Skeletal muscle cell (primary cell): ENCODE measurements around the gene NTHL1.
"Not testable (repeated sequence)": the region's sequence is repeated elsewhere in the genome, so short reads cannot be mapped to it uniquely, and the experiment has no call there.

Experiments used
- DNase-seq: peaks from one replicate; pipeline ENCODE4 v3.0.0-alpha.2; 2010; ENCODE audit warnings: low read depth
- H3K4me3 ChIP-seq: 2 replicates; pipeline ENCODE4 v1.5.1; 2011; ENCODE audit warnings: low read depth, mild to moderate bottlenecking, control low read depth, low read length, moderate library complexity

Gene NTHL1

DNA sequence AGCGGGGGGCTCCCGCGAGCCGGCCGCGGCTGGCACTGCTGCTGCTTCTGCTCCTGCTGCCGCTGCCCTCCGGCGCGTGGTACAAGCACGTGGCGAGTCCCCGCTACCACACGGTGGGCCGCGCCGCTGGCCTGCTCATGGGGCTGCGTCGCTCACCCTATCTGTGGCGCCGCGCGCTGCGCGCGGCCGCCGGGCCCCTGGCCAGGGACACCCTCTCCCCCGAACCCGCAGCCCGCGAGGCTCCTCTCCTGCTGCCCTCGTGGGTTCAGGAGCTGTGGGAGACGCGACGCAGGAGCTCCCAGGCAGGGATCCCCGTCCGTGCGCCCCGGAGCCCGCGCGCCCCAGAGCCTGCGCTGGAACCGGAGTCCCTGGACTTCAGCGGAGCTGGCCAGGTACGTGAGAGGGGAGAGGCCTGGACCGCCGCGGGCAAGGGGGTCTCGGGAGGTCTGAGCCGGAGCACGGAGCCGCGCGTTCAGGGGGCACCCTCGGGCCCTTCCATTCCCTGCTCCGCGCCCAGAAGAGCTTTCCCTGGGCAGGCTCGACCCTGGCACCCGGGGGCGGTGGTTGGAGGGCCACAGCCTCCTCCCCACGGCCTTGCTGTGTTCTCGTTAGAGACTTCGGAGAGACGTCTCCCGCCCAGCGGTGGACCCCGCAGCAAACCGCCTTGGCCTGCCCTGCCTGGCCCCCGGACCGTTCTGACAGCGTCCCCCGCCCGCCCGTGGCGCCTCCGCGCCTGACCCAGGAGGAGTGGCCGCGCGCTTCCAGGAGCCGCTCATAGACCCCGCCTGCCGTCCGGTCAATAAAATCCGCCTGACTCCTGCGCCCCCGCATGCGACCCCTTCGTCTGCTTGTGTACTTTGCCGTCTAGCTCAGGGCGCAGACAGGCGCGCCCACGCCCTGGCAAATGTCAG is 27.5 kb downstream of the NTHL1 start:
- no peak for DNase-seq
- H3K4me3 ChIP-seq: peak overlapping the region; percentile 37

DNA sequence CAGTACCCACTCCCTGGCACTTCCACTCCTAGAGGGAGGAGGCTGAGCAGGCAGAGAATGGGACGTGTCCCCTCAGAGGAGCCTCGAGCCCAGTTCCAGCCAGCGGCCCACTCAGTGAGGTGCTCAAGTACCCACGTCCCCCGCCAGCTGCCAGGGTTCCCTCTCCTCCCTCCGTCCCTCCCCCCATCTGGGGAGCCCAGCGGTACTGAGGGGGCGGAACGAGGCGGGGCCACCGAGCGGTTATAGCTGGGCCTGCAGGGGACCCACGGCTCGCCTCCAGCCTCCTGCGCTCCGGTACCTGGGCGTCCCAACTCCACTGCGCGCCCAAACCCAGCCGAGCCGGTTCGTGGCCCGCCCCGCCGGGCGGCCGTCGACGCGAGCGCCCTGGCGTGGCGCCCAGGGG is 28.1 kb downstream of the NTHL1 start, which contains the start of gene NPW:
NPW (plus strand) TSS at position 268 of the 403 bp plus-strand sequence.
- no peak for DNase-seq
- H3K4me3 ChIP-seq: peak within 1 kb of the TSS; percentile 37

DNA sequence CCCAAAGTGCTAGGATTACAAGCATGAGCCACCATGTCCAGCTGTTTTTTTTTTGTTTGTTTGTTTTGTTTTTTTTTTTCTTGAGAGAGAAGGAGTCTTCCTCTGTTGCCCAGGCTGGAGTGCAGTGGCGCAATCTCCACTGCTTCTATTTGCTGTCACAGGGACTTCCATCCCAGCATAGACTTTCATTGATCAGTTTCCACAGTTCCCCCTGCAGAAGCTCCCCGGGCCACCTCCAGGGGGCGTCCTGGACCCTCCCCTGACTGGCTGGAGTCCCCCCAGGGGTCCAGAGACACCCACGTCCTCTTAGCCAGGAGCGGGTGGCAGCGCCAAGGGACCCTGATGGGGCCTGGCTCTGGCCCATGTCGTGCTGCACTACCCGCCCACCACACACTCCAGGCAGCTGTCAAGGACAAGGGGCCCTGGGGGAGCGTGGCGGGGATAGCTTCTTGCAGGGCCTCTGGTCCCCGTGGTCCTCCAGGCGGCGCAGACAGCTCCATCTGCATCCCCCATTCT is 31.2 kb downstream of the NTHL1 start:
- no peak for DNase-seq
- H3K4me3 ChIP-seq: no peak overlapping the region

DNA sequence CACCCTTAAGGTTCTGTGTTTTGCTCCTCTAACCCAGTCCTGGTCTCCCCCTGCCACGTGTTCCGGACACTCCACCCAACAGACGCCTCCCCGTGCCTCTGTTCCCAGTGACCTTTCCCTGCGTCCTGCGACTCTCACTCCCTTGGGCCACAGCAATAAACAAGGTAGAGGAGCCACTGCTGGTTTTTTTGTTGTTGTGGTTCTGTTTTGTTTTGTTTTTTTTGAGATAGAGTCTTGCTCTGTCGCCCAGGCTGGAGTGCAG is 31.8 kb downstream of the NTHL1 start:
- no peak overlapping the region for H3K4me3 ChIP-seq
- no peak for DNase-seq

DNA sequence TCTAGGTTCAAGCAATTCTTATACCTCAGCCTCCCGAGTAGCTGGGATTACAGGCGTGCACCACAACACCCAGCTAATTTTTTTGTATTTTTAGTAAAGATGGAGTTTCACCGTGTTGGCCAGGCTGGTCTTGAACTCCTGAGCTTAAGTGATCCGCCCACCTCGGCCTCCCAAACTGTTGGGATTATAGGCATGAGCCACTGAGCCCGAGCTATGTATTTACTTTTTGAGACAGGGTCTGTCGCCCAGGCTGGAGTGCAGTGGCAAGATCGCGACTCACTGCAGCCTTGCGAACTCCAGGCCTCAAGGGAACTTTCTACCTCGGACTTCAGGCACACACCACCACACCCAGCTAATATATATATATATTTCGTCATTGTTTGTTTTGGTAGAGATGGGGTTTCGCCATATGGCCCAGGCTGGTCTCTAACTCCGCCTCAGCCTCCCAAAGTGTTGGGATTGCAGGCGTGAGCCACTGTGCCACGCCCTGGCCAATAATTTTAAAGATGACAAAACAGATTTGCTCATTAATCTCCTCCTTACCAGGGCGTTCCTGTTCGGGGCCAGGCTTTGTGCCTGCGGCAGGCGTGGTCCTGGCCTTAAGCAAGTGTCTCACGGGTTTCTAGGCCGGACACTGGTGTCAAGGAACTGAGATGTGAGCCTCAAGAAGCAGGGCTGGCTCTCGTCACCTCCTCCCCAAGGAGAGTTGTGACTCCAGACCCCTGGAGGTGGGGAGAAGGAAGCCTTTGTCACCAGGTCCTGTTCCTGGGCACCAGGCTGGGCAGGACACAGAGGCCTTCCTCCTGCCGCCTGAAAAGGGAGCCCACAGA is 32.3 kb downstream of the NTHL1 start:
- no peak for DNase-seq
- no peak overlapping the region for H3K4me3 ChIP-seq

DNA sequence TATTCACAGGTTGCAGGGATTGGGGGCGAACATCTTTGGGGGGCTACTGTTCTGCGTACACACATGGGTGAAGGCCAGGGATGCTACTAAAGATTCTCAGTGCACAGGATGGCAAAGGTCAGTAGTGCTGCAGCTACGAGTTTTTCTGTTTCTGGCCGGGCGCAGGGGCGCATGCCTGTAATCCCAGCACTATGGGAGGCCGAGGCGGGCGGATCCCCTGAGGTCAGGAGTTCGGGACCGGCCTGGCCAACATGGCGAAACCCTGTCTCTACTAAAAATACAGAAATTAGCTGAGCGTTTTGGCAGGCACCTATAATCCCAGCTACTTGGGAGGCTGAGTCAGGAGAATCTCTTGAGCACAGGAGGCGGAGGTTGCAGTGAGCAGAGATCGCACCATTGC is 34.1 kb downstream of the NTHL1 start:
- H3K4me3 ChIP-seq: no peak overlapping the region
- no peak for DNase-seq

DNA sequence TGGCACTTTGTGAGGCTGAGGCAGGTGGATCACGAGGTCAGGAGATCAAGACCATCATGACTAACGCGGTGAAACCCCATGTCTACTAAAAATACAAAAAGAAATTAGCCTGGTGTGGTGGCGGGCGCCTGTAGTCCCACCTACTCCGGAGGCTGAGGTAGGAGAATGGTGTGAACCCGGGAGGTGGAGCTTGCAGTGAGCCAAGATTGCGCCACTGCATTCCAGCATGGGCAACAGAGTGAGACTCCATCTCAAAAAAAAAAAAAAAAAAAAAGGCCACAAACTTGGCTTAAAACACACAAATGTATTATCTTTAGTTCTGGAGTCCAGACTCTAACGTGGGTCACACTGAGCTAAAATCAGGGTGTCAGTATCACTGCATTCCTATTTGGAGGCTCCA is 35.9 kb downstream of the NTHL1 start:
- H3K4me3 ChIP-seq, DNase-seq: not testable (repeated sequence)

DNA sequence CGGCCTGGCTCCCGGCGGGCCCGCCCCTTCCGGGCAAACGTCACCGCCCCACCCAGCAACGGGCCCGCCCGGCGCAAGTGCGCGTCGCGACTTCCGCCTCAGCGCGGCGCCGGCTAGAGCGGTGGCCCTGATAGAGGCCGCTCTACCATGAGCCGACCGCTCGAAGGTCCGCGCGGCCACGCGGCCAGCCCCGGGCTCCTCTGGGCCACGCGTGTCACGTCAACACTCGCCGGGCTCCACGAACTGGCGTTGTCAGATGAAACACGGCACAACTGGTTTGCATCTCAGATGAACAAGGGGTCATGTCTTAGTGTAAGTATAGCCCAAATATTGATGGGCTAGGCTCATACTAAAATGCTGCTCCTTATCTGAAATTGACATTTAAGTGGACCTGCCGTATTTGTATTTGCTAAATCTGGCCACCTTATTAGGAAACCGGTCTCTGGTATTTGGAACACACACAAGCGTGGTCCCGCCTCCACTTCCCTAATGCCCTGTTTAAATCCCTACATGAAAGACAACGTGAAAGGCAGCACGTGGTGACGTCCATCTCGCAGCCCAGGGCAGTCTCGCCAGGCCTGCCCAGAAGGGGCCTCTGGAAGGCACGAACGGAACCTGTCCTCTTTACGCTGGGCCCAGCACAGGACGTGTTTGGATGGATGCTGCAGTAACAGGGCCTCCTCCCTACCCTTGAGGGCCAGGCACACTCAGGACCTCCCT is 37.7 kb downstream of the NTHL1 start, which contains the start of gene ZNF598:
ZNF598 (minus strand) TSS at position 31 of the 720 bp plus-strand sequence.
- DNase-seq: peak; percentile 62
- peak within 1 kb of the TSS; percentile 73 for H3K4me3 ChIP-seq

DNA sequence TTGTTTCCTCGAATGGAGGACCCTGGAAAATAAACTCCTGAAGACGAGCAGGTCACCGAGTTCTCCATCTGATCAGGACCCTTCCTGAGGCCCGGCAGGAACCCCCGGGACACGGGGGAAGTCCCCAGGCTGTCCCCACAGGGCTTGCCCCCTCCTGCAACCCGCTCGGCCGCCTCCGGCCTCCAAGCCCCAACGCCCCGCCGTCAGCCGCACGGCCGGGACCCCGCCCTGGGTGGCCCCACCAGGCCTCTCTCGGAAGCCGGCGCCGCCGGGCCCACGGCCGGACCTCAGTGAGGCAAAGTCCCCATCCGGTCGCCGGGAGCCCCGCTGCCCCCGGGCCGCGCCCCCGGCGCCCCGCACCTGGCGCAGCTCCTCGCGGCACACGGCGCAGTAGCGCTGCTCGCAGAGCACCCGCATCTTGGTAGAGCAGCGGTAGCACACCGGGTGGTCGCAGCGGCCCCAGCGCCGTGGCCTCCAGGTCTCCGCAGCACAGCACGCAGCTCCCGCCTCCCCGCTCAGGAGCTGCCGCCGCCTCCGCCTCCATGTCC is 38.4 kb downstream of the NTHL1 start:
- H3K4me3 ChIP-seq: peak overlapping the region; percentile 73
- DNase-seq: no peak

DNA sequence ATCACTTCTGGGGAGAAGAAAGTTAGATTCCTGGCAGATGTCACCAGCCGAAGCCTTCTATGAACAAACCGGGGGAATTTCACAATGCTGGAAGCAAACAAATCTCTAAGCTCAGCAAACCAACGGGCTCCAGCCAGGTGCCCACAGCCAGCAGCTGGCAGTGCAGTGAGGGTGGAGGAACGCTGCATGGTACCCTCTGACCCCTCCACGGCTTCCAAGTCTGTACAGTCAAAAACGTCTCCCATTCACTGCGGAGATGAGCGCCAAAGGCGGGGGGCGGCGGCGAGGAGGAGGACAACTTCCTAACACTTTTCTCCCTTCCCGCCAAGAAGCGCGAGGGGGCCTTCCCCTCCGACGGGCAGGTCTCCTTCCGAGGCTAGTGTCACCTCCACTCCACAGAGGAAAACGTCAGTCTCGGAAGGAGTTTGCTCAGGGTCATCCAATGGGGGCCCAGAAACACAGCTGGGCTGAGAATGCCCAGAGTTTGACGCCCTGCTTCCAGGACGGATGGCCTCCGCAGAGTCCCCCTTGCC is 38.9 kb downstream of the NTHL1 start:
- DNase-seq: no peak
- H3K4me3 ChIP-seq: peak overlapping the region; percentile 73

DNA sequence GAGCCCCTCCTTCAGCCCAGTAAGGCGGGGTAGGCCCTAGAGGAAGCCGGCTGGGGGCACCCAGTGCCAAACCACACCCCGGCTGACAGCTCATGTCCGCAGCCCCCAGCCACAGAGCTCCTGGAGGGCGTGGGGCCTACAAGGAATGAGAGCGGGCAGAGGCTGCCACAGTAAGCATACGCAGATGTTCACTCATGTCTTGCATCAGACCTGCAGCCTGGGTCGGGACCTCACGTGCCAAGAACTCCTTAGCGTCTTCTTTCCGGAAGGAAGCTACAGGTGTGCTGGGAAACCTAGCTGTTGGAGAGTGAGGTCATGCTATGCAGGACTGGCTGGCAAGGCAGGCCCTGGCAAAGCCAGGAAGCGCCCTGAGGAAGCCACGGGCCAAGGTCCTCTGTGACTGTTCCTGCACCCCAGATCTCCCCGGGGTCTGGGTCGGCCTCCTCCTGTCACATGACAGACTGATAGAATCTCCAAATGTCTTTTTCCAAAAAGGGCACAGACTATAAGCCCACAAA is 39.6 kb downstream of the NTHL1 start:
- no peak for DNase-seq
- H3K4me3 ChIP-seq: peak overlapping the region; percentile 73

DNA sequence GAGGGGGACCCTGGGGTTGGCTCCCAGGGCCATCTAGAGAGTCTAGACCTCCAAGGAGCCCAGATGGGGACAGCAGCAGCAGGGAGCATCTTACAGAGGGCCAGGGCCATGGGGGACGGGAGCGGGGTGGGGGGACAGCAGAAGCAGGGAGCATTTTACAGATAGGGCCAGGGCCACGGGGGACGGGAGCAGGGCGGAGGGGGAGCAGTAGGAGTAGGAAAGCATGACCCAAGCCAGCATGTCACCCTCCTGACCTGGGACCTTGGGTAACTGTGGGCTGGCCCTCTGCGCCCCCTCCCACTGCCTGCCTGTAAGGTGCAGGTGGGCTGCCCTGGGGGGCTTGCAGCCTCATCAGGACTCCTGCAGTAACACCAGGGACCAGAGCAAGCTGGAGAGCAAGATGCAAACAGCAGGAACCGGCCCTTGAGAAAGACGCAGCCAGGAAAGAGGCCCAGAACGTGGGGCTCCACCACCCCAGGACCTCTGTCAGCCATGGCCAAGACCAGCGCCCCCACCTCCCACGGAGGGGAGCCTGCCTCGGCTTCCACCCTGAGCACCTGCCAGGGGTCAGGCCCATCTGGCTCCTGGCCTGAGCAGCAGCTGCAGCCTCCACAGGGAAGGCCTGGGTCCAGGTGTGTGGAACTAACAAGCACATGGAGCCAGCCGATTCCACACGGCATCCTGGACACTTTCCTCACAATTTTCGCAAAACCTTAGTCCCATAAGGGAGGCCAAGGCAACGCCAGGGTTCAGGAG is 40.4 kb downstream of the NTHL1 start:
- H3K4me3 ChIP-seq: peak overlapping the region; percentile 73
- no peak for DNase-seq

DNA sequence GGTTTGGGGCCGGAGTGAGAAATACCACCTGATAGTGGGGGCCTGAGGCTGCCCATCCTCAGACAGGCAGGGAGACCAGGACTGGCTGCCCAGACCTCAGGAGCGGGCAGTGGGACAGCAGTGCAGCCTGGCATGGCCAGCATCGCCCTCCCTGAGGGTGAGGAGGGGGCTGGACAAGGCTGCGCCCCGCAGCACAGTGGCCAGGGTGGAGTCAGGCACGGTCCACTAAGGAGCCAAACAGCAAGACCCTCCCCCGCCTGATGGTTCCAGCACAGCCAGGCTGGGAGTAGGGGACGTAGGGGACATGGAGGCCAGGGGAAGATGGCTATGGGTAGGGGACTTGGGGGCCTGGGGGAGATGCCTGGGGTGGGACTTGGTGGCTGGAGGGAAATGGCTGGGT is 41.3 kb downstream of the NTHL1 start:
- no peak overlapping the region for H3K4me3 ChIP-seq
- DNase-seq: no peak

DNA sequence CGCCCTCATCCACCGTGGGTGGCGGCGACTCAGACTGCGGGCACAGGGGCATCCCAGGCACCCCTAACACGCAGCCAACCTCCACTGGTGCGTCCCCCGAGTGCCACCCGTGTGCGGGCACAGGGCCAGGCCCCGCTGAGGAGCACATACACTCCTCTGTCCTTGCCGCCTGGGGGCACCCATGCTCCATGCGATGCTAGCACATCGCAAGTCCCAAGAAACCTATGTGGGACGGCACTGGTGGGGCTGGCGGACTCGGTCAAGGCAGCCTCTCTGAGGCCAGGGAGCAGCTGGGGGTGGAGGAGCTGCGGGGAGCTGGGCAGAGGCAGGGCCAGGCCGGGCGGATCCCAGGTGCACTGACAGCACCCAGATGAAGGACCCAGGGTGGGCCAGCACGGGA is 42.0 kb downstream of the NTHL1 start:
- DNase-seq: no peak
- H3K4me3 ChIP-seq: no peak overlapping the region

DNA sequence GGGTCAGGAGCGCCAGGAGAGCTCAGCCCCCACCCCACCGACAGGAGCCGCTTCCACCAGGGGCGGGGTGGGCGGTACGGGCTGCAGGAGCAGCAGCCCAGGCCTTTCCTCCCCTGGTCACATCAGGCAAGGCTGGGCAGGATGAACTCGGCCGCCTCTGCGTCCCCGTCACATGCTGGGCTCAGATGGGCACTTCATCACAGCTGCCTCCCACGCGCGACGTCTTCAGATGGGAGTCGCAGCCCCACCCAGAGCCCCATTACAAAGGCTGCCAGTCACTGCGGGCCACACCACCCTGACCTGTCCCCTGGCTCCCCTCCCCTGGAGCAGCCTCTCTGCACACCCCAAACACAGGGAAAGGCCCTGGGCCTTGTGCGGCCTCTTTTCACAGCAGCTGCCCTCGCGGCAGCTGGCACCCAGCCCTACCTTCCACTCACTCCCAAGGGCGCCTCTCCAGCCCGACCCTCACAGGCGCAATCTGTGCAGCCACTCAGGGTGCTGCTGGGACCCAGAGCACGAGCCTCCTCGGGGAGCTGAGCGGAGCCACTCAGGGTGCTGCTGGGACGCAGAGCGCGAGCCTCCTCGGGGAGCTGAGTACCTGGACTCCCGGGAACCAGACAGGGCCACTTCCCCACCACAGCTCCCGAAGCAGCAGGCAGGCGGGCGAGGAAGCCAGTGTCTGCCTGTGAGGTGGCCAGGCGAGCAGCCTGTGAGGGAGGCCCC is 42.7 kb downstream of the NTHL1 start:
- no peak overlapping the region for H3K4me3 ChIP-seq
- no peak for DNase-seq

DNA sequence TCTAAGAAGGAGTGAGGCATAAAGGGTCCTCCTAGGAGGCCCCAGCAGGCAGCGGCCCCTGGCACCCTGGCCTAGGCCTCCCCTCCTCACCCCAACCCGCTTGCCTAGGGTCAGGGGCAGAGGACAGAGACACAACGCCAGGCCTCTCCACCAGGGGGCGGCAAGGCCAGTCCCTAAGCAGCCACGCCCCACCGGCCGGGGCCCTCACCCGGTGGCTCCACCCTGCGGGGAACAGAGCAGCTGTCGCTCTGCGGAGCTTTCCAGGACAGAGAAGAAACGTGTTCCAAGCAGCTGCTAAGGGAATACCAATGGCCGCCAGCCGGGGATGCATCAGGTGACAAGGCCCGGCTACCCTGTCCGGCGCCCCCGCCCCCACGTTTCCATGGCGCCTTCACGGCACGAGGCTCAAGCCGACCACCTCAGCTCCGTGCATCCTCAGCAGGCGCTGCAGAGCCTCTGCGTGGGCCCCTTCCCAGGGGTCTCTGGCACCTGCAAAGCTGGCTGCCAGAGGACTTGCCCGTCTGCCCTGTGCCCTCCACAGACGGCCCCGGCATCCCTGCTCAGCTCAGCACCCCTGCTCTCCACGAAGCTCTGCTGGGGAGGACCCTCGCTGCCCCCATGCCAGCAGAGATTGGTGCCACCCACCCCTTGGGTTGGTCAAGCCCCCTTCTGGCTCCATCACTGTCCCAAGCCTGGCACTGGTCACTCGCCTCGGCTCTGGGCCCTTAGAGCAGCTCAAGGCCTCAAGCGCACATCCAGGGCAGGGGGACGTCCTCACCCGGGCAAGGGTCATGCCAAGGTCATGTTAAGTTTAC is 43.6 kb downstream of the NTHL1 start:
- no peak overlapping the region for H3K4me3 ChIP-seq
- no peak for DNase-seq

DNA sequence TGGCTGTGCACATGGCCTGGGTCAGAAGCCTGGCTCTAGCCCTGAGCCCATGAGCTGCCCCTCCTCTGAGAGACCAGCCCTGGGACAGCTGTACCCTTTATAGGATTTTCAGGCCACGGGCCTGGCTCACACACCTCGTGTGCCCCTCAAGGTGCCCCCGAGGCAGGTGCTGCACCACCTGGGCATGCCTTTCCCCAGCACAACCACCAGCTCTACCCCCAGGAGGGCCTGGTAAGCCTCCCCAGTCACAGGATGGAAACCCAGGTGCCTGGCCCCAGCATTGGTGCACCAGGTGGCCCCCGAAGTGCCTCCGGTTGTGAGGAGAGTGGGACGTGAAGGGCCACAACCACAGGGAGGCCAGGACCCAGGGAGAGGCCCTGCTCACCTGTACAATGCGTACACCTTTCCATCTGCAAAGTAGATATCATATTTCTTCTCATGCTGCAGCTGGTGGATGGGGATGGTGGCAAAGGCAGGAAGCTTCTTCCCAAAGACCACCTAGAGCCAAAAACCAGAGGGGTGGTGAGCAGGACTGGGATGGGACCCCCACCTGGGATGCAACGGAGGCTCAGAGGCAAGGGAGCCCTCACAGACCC is 44.3 kb downstream of the NTHL1 start:
- no peak for DNase-seq
- H3K4me3 ChIP-seq: no peak overlapping the region
